A549 (cell line): ENCODE results near the gene ZNF354C.

ENCODE experiments used
- BHLHE40 ChIP-seq: IDR thresholded peaks from 2 replicates; pipeline ENCODE4 v1.6.1; 2012; ENCODE audit warnings: low read depth, low read length, inconsistent platforms
- CEBPB ChIP-seq, 2 experiments: fragments of >200 bp in 1 of 2; sonication (Bioruptor Twin) in 1 of 2; formaldehyde crosslinking in 1 of 2; IDR thresholded peaks; 2 replicates each; pipeline ENCODE4 v1.6.1; 2012 to 2016
- CTCF ChIP-seq: fragments of >200 bp; sonication (Bioruptor Twin); formaldehyde crosslinking; IDR thresholded peaks from 3 replicates; pipeline ENCODE4 v1.5.1; 2016
- E2F6 ChIP-seq: IDR thresholded peaks from 2 replicates; pipeline ENCODE4 v1.6.1; 2012; ENCODE audit warnings: low read depth, borderline replicate concordance
- HES2 ChIP-seq: fragments of >200 bp; sonication (Bioruptor Twin); formaldehyde crosslinking; IDR thresholded peaks from 2 replicates; pipeline ENCODE4 v1.6.1; 2016
- JUN ChIP-seq, 2 experiments: fragments of >200 bp; sonication (Bioruptor Twin); formaldehyde crosslinking; IDR thresholded peaks; 2 replicates in 1 of 2; 3 replicates in 1 of 2; pipeline ENCODE4 v1.6.1; 2016 to 2017
- MAFK ChIP-seq: fragments of 450-650 bp; IDR thresholded peaks from 2 replicates; pipeline ENCODE4 v1.6.1; 2014; ENCODE audit not compliant: partially characterized antibody
- MAX ChIP-seq: IDR thresholded peaks from 2 replicates; pipeline ENCODE4 v1.6.1; 2012
- PBX3 ChIP-seq: IDR thresholded peaks from 2 replicates; pipeline ENCODE4 v1.6.1; 2012
- POLR2A ChIP-seq: IDR thresholded peaks from 2 replicates; pipeline ENCODE4 v1.6.1; 2012; ENCODE audit warnings: mild to moderate bottlenecking, low read length
- REST ChIP-seq: fragments of 200-600 bp; sonication (generic); IDR thresholded peaks from 2 replicates; pipeline ENCODE4 v1.6.1; 2016; ENCODE audit warnings: antibody characterized with exemption, mild to moderate bottlenecking, moderate library complexity
- SMC3 ChIP-seq: fragments of >200 bp; sonication (Bioruptor Twin); formaldehyde crosslinking; IDR thresholded peaks from 3 replicates; pipeline ENCODE4 v1.6.1; 2018; ENCODE audit warnings: inconsistent platforms
- TP53 ChIP-seq: fragments of 250-450 bp; sonication (Bioruptor Pico); IDR thresholded peaks from 2 replicates; pipeline ENCODE4 v1.5.0; 2021; ENCODE audit warnings: mild to moderate bottlenecking, moderate library complexity

- TF ChIP-seq SMC3 (no peak), CTCF (no peak), BHLHE40 (no peak), CEBPB (IDR thresholded peaks at IDR 0.05) (no peak), POLR2A (no peak), TP53 (no peak), PBX3 (no peak), JUN (IDR thresholded peaks at IDR 0.05) (no peak), MAFK (no peak), HES2 (no peak), MAX (no peak), E2F6 (no peak), REST (no peak)
Observed at GRCh38 chr5:179065703-179066102, 5.5 kb downstream of the ZNF354C start.
